ENCODE data around the gene COBLL1. TPM values are rescaled to one million over a fixed set of nuclear protein-coding genes. Genes with fewer than 3 reads are reported as not detected.
"Not testable (repeated sequence)": the region's sequence is repeated elsewhere in the genome, so short reads cannot be mapped to it uniquely, and the experiment has no call there.

COBLL1 gene
- total and polyA plus RNA-seq, 11 donors, result 4.0 to 36.9 (median 16.2) TPM

DNA sequence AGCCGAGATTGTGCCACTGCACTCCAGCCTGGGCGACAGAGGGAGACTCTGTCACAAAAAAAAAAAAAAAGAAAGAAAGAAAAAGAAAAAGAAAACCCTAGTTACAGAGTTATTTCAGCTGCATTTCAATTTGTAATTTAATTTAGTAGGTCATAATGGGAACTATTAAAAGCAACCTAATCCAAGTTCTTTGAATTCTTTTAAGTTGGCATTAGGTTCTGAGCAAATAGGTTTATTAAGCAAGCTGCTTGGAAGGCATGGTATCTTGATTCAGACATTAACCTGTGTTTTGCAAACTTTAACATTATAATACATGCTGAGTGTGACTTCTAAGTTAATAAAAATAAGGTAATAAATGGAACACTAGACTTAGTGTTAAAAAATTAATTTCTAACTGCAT is 29.8 kb upstream of the COBLL1 start:
- intact Hi-C loops (cut with DNase I), result no loop called here
- no peak for ATAC-seq
- Histone ChIP-seq H3K27me3 (no peaks in the 10 kb centered on the region), H3K4me3 (no peak overlapping the region), H3K27ac (no peak overlapping the region), H3K36me3 (no peaks in the 10 kb centered on the region), H3K9me3 (no peaks in the 10 kb centered on the region), H3K4me1 (no peaks in the 10 kb centered on the region)
- TF ChIP-seq POLR2A (IDR thresholded peaks at IDR 0.05), result no peak
- TF ChIP-seq, protein P1, sequence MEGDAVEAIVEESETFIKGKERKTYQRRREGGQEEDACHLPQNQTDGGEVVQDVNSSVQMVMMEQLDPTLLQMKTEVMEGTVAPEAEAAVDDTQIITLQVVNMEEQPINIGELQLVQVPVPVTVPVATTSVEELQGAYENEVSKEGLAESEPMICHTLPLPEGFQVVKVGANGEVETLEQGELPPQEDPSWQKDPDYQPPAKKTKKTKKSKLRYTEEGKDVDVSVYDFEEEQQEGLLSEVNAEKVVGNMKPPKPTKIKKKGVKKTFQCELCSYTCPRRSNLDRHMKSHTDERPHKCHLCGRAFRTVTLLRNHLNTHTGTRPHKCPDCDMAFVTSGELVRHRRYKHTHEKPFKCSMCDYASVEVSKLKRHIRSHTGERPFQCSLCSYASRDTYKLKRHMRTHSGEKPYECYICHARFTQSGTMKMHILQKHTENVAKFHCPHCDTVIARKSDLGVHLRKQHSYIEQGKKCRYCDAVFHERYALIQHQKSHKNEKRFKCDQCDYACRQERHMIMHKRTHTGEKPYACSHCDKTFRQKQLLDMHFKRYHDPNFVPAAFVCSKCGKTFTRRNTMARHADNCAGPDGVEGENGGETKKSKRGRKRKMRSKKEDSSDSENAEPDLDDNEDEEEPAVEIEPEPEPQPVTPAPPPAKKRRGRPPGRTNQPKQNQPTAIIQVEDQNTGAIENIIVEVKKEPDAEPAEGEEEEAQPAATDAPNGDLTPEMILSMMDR (IDR thresholded peaks at IDR 0.05), result no peak
- no peak for DNase-seq
- 84 to 92% (median 89%) methylated on average over 2 of the region's 2 CpGs for WGBS, 4 donors

DNA sequence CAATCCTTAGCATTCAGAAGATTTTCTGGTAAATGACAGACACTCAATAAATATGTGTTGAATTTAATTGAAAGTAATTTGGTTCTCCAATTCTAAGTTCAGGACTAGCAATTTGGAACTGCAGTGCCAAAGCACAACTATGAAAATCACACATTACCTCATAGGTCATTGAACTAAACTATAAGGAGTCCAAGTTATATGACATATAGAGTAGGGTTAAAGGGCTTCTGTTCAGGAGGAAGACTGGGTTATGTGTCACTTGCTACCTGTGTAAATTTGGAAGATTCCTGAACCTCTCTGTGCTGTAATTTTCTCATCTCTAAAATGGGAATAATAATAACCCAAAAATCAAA is 27.8 kb upstream of the COBLL1 start:
- TF ChIP-seq, protein P1 (IDR thresholded peaks at IDR 0.05), result no peak
- TF ChIP-seq POLR2A (IDR thresholded peaks at IDR 0.05), result no peak
- Histone ChIP-seq H3K36me3 (no peaks in the 10 kb centered on the region), H3K4me1 (no peaks in the 10 kb centered on the region), H3K4me3 (no peak overlapping the region), H3K27ac (no peak overlapping the region), H3K9me3 (no peaks in the 10 kb centered on the region), H3K27me3 (no peaks in the 10 kb centered on the region)
- no peak for ATAC-seq
- intact Hi-C loops (cut with DNase I), result no loop called here
- no peak for DNase-seq

DNA sequence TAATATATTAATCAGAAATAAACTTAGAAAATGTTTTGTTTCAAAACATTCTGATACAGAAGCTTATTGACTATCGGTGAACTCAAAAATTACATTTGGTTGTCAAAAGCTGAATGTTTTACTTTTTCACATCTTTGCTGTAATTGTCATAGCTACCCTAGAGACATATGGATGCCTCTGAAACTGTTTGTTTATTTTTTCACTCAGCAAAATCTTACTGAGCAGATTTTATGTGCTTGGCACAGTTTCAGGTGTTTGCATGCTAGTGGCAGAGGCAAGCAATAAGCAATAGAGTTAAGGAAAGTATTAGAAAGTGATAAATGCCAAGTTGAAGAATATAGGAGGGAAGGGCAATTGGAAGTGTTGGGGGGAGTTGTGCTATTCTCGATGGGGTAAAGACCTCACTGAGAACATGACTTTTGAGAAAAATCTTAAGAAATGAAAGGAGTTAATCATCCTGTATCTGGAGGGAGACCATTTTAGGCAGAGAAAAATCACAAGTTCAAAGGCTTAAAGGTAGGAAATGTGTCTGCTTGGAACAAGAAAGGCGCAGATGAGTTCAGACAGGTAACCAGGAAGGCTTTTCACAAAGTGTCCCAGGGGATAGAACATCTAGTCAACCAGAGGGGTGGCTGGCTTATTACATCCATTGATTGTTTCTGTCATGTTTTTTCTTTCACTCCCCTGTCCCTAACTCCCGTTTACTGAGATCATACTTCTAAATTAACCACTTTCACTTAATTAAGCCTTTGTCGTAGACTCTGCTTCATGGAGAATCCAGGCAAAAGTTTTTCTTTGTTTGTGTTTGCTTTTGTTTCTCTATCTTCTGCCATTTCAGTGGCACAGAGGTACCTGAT is 27.2 kb upstream of the COBLL1 start:
- no peak overlapping the region for H3K4me3 ChIP-seq
- 86 to 89% (median 89%) methylated on average over 5 of the region's 5 CpGs for WGBS, 4 donors
- TF ChIP-seq, protein P1 (IDR thresholded peaks at IDR 0.05), result no peak
- no peak for TF ChIP-seq POLR2A (IDR thresholded peaks at IDR 0.05)
- H3K36me3 ChIP-seq, result no peaks in the 10 kb centered on the region
- no peak for ATAC-seq
- intact Hi-C loops (cut with DNase I), result no loop called here
- no peak overlapping the region for H3K27ac ChIP-seq
- no peaks in the 10 kb centered on the region for H3K27me3 ChIP-seq
- no peaks in the 10 kb centered on the region for H3K9me3 ChIP-seq
- no peaks in the 10 kb centered on the region for H3K4me1 ChIP-seq
- DNase-seq, result no peak

DNA sequence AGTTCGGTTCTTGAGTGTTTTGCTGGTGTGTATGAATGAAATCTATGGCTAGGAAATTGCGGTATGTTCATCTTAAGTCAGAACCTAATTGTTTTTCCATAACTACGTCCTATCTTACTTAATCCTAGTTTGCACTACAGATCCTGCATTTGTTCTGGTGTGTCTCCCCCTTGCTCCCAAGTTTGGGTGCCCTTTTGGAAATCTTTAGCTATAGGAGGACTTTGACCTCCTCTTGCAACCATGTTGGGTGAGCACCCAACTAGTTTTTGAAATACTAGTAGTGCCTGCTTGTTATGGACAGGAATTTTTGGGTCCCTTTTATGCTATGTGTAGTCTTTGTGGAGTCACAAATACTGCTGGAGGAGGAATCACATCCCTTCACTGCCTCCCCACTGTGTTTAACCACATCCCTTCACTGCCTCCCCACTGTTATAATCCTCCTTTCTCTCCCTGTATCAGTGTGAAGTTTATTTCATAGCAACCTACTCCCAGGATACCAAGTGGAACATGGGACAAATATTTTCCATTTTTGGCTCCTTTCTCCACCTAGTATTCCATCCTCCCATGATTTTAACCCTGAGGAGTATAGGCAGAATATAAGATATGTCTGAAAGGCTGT is 26.3 kb upstream of the COBLL1 start:
- intact Hi-C loops (cut with DNase I), result no loop called here
- 54 to 76% (median 60%) methylated on average over 3 of the region's 3 CpGs for WGBS, 4 donors
- no peaks in the 10 kb centered on the region for H3K36me3 ChIP-seq
- H3K27me3 ChIP-seq, result no peaks in the 10 kb centered on the region
- H3K27ac ChIP-seq, result no peak overlapping the region
- DNase-seq (no peak), ATAC-seq (no peak)
- TF ChIP-seq, protein P1 (IDR thresholded peaks at IDR 0.05), result no peak
- TF ChIP-seq POLR2A (IDR thresholded peaks at IDR 0.05), result no peak
- H3K4me1 ChIP-seq, result no peaks in the 10 kb centered on the region
- no peaks in the 10 kb centered on the region for H3K9me3 ChIP-seq
- no peak overlapping the region for H3K4me3 ChIP-seq

DNA sequence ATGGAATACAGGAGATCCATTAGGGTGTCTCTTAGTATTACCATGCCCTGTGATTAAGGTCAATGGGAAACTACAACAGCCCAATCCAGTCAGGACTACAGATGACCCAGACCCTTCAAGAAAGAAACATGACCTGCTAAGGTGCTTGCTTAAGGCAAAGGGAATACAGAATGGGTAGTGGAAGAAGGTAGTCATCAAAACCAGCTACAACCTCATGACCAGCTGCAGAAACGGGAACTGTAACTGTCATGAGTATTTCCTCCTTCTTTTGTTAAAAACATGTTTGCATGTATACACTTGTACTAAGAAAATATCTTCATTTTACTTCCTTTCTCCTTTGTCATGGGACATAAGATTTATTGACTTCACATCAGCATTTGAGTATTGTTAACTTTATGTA is 24.8 kb upstream of the COBLL1 start:
- H3K9me3 ChIP-seq; ATAC-seq; H3K4me3 ChIP-seq; DNase-seq; H3K4me1 ChIP-seq; H3K36me3 ChIP-seq; intact Hi-C loops (cut with DNase I); H3K27me3 ChIP-seq: not testable (repeated sequence)
- H3K27ac ChIP-seq, result peak overlapping the region in 1 of 12 donors; percentile 29
- WGBS, 4 donors, result 70 to 89% (median 84%) methylated on average over 1 of the region's 1 CpG

Data from heart left ventricle (tissue), 16 donors.